Vagina (tissue), 2 donors: ENCODE data around the gene ACSM5. TPM values are rescaled to one million over a fixed set of nuclear protein-coding genes. Genes with fewer than 3 reads are reported as not detected.

Experiments used
- DNase-seq, 2 donors: peaks; one replicate each; pipeline ENCODE4 v3.0.0-alpha.2; 2017; ENCODE audit errors: extremely low spot score in 2 of 2
- H3K27ac ChIP-seq: fragments of 200-600 bp; sonication (generic); one replicate; pipeline ENCODE4 v1.5.1; 2019
- H3K27me3 ChIP-seq: fragments of 200-600 bp; sonication (generic); one replicate; pipeline ENCODE4 v1.5.1; 2019
- H3K36me3 ChIP-seq, 2 donors: fragments of 200-600 bp; sonication (generic); one replicate each; pipeline ENCODE4 v1.5.1; 2017 to 2019
- H3K4me1 ChIP-seq: fragments of 200-600 bp; sonication (generic); one replicate; pipeline ENCODE4 v1.5.1; 2019
- H3K4me3 ChIP-seq, 2 donors: fragments of 200-600 bp; sonication (generic); 1 replicate in 1 of 2; 2 replicates in 1 of 2; pipeline ENCODE4 v1.5.1; 2016 to 2019
- H3K9me3 ChIP-seq: fragments of 200-600 bp; sonication (generic); one replicate; pipeline ENCODE4 v1.5.1; 2019
- POLR2A ChIP-seq, 2 donors: fragments of 450-650 bp; IDR thresholded peaks; one replicate each; pipeline ENCODE4 v1.6.1; 2017; ENCODE audit warnings: antibody characterized with exemption in 2 of 2, mild to moderate bottlenecking in 2 of 2, moderate library complexity in 2 of 2
- POLR2AphosphoS5 ChIP-seq, 2 donors: sonication (generic); formaldehyde crosslinking; IDR thresholded peaks; one replicate each; pipeline ENCODE4 v1.9.0; 2017; ENCODE audit warnings: antibody characterized with exemption in 2 of 2, mild to moderate bottlenecking in 2 of 2, low read depth in 1 of 2; ENCODE audit not compliant: insufficient read depth in 1 of 2
- intact Hi-C: fragments of 100-400 bp; cut with DNase I; formaldehyde crosslinking; loops from one replicate; pipeline ENCODE4 v1.15.1; 2023
- total RNA-seq: library from RNA; depleted of rRNA; stranded (reverse); fragments of >200 nt; gene quantifications from one replicate; pipeline ENCODE4 v1.2.3, GENCODE V29; 2016
- TF ChIP-seq, protein P1 (sequence below), 3 experiments: fragments of 450-650 bp in 2 of 3; fragments of 200-600 bp in 1 of 3; sonication (generic) in 1 of 3; IDR thresholded peaks; one replicate each; pipeline ENCODE4 v1.5.1; 2017 to 2019; ENCODE audit warnings: antibody characterized with exemption in 3 of 3, mild to moderate bottlenecking in 2 of 3, moderate library complexity in 2 of 3

Gene ACSM5
- total RNA-seq, 1 donor from 2014 or later = 2.9 TPM

DNA sequence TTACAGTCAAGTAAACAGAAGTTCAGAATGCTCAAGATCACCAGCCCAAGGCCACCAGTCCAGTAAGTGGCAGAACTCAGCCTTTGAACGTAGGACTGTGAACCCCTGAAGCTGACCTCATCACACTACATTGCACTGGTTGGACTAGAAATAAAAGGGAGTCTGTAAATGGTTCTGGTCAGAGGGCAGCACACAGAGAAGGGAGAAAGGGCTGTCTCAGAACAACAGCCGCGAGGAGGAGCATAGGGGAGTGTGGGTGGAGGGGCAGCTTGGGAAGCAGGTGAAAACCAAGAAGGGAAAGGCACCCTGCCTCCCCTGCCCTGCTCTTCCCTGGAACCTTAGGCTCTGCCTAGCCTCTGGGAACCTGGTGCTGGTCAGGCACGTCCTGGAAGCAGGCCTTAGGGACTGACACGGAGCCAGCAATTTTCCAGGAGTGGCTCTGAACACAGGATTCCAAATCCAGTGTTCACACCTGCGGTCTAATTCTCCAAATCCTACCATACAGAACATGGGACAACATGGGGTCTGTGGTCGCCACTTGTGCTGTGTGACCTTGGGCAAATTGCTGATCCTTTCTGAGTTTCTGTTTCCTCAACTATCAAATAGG is 11.8 kb upstream of the ACSM5 start:
- Histone ChIP-seq H3K27ac (no peak overlapping the region), H3K9me3 (no peaks in the 10 kb centered on the region)
- TF ChIP-seq POLR2A (IDR thresholded peaks at IDR 0.05) (no peak), POLR2AphosphoS5 (IDR thresholded peaks at IDR 0.05; ENCODE audit: insufficient read depth in 1 of 2, low read depth in 1 of 2) (no peak)
- TF ChIP-seq, protein P1, sequence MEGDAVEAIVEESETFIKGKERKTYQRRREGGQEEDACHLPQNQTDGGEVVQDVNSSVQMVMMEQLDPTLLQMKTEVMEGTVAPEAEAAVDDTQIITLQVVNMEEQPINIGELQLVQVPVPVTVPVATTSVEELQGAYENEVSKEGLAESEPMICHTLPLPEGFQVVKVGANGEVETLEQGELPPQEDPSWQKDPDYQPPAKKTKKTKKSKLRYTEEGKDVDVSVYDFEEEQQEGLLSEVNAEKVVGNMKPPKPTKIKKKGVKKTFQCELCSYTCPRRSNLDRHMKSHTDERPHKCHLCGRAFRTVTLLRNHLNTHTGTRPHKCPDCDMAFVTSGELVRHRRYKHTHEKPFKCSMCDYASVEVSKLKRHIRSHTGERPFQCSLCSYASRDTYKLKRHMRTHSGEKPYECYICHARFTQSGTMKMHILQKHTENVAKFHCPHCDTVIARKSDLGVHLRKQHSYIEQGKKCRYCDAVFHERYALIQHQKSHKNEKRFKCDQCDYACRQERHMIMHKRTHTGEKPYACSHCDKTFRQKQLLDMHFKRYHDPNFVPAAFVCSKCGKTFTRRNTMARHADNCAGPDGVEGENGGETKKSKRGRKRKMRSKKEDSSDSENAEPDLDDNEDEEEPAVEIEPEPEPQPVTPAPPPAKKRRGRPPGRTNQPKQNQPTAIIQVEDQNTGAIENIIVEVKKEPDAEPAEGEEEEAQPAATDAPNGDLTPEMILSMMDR (IDR thresholded peaks at IDR 0.05) = no peak

DNA sequence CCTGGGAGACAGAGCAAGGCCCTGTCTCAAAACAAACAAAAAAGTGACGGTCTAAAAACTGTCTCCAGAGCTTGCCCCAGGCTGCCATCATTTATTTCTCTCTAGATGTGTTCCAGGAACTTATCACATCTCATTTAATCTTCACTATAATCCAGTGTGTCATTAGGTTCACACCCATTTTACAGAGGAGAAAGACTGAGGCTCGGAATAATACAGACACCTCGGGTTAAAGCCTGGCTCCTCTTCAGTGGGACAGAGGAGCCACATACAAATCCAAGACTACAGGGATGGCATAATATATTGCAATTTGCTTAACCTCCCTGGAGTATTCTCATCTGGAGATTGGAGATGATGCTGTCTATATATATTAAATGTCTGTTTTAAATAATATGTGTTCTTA is 10.7 kb upstream of the ACSM5 start:
- H3K27ac ChIP-seq = no peak overlapping the region
- no peak overlapping the region for H3K4me3 ChIP-seq
- H3K4me1 ChIP-seq = peaks cover 9% of the 10 kb centered on the region
- intact Hi-C loops = no loop called here
- no peaks in the 10 kb centered on the region for H3K27me3 ChIP-seq
- DNase-seq = no peak
- TF ChIP-seq POLR2A (IDR thresholded peaks at IDR 0.05) (no peak), POLR2AphosphoS5 (IDR thresholded peaks at IDR 0.05; ENCODE audit: insufficient read depth in 1 of 2, low read depth in 1 of 2) (no peak)
- TF ChIP-seq, protein P1 (IDR thresholded peaks at IDR 0.05) = no peak
- no peaks in the 10 kb centered on the region for H3K9me3 ChIP-seq
- no peaks in the 10 kb centered on the region for H3K36me3 ChIP-seq

More for the DNA sequence above, 11.8 kb upstream of the ACSM5 start:
- H3K36me3 ChIP-seq = no peaks in the 10 kb centered on the region
- intact Hi-C loops = no loop called here
- H3K27me3 ChIP-seq = no peaks in the 10 kb centered on the region
- no peak overlapping the region for H3K4me3 ChIP-seq
- H3K4me1 ChIP-seq = peaks cover 12% of the 10 kb centered on the region
- DNase-seq = no peak

DNA sequence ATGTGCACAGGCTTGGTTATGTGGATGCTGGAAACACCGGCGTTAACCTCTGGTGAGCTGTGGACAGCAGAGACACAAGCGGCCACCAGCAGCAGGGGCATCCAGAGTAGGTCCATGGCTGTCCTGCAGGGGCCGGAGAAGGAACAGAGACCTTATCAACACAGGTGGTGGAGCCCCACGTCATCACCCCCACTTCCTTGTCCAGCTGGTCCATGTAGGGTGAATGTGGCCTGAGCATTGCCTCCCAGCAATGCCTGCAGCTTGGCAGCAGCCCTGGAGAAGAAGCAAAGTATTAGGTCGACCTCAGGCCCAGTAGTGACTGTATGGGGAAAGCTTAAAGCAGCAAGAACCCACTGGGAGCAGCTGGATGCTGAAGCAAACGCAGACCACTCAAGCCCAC is 10.1 kb upstream of the ACSM5 start:
- Histone ChIP-seq H3K27me3 (no peaks in the 10 kb centered on the region), H3K4me3 (no peak overlapping the region), H3K36me3 (no peaks in the 10 kb centered on the region), H3K27ac (no peak overlapping the region), H3K9me3 (no peaks in the 10 kb centered on the region), H3K4me1 (peaks cover 3% of the 10 kb centered on the region)
- no peak for TF ChIP-seq POLR2AphosphoS5 (IDR thresholded peaks at IDR 0.05; ENCODE audit: insufficient read depth in 1 of 2, low read depth in 1 of 2)
- TF ChIP-seq POLR2A (IDR thresholded peaks at IDR 0.05) = no peak
- TF ChIP-seq, protein P1 (IDR thresholded peaks at IDR 0.05) = no peak
- DNase-seq = no peak
- intact Hi-C loops = no loop called here

DNA sequence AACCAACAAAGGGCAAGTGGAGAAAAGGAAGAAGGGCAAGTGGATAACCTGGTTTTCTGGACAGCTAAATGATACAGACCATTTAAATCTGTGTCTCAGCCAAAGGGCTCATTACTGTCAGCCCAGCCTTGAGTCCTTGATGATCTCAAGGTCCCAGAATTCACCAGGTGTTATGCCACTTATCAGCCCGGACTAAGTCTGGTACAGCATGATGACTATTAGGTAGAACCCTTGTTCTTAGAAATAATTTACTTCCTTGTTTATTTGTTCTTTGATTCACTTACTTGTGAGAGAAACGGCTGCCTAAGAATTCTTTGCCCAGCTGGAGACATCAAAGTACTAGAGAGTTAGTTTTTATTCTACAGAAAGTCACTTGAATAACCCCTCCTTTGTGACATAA is 8.3 kb upstream of the ACSM5 start:
- TF ChIP-seq, protein P1 (IDR thresholded peaks at IDR 0.05) = no peak
- no peak for TF ChIP-seq POLR2A (IDR thresholded peaks at IDR 0.05)
- TF ChIP-seq POLR2AphosphoS5 (IDR thresholded peaks at IDR 0.05; ENCODE audit: insufficient read depth in 1 of 2, low read depth in 1 of 2) = no peak
- Histone ChIP-seq H3K27ac (no peak overlapping the region), H3K4me3 (no peak overlapping the region), H3K27me3 (no peaks in the 10 kb centered on the region), H3K36me3 (no peaks in the 10 kb centered on the region), H3K4me1 (no peaks in the 10 kb centered on the region), H3K9me3 (no peaks in the 10 kb centered on the region)
- intact Hi-C loops = no loop called here
- no peak for DNase-seq

DNA sequence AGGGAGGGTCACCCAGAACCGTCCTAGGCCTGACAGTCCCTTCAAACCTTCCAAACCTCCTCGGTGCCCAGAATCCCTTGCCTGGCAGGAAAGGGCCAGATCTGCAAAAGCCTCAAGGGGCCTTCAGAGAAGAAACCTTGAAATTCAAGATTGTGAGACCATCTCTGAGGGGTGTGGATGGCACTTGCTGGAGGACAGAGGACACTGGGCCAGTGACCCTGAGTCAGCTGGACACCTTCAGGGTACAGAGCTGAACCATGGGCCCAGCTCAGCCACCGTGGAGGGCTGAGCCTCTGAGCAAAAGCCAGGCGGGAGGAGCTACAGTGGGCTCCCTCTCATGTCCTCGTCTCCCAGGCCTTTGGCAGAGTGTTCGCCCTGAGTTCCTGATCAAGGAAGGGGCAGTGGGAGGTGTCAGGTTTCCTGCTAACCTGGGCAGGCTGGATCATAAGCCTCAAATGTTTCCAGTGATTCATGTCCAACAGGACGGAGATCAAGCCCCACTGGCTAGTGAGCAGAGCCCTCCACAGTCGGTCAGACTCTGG is 7.8 kb upstream of the ACSM5 start:
- H3K36me3 ChIP-seq = no peaks in the 10 kb centered on the region
- no peak for DNase-seq
- TF ChIP-seq POLR2AphosphoS5 (IDR thresholded peaks at IDR 0.05; ENCODE audit: insufficient read depth in 1 of 2, low read depth in 1 of 2) (no peak), POLR2A (IDR thresholded peaks at IDR 0.05) (no peak)
- TF ChIP-seq, protein P1 (IDR thresholded peaks at IDR 0.05) = no peak
- no peak overlapping the region for H3K4me3 ChIP-seq
- no peaks in the 10 kb centered on the region for H3K4me1 ChIP-seq
- no peaks in the 10 kb centered on the region for H3K9me3 ChIP-seq
- intact Hi-C loops = no loop called here
- H3K27ac ChIP-seq = no peak overlapping the region
- no peaks in the 10 kb centered on the region for H3K27me3 ChIP-seq
